Muscle of arm (tissue), 12 donors: ENCODE data around the gene PPARG. TPM values are rescaled to one million over a fixed set of nuclear protein-coding genes. Genes with fewer than 3 reads are reported as not detected.

Experiments
- DNase-seq: peaks from one replicate; pipeline ENCODE4 v3.0.0-alpha.2; 2013
- polyA plus RNA-seq, 12 donors: library from polyadenylated mRNA; unstranded; fragments of 120-200 nt; gene quantifications; one replicate each; pipeline ENCODE4 v1.2.1, GENCODE V29; 2013; ENCODE audit not compliant: insufficient read length in 12 of 12

Gene PPARG
- polyA plus RNA-seq, 12 donors = 2.6 to 20.3 (median 4.5) TPM; not detected in 1

DNA sequence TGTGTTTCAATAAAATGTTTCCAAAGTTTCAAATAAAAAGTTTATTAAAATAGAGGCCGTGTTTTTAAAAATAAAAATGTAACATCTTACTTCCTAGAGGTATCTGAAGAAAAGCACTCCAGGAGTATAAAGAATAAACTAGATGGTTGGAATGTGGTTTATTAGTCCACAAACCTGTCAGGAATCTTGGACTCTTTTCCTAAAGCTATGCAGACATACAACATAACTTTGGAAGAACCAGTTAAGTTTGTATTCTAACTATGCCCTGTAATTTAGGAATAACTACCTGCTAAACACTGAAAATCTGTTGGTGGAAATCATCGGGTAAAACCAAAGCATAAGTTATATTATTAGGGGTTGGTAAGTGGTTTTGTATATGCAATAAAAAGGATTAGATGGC, 51.6 kb downstream of the PPARG start:
- DNase-seq = no peak

DNA sequence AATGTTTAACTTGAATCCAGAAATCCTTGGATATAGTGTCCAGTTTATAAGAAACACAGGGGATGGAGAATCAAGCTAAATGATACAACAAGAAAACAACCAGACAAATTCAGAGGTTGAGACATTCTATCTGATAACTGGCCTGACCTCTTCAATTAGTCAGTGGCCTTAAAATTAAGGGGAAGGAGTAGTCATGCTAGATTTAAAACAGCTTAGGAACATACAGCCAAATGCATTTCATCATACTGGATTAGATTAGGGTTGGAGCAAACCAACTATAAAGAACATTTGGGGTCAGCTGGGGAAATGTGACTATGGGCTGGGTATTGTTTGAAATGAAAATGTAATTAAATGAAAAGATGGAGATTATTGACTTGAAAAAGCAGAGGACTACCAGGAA, 53.3 kb downstream of the PPARG start:
- DNase-seq = no peak

- no peak for DNase-seq
Measured at GRCh38 chr3:12343047-12343501, 54.2 kb downstream of the PPARG start.

DNA sequence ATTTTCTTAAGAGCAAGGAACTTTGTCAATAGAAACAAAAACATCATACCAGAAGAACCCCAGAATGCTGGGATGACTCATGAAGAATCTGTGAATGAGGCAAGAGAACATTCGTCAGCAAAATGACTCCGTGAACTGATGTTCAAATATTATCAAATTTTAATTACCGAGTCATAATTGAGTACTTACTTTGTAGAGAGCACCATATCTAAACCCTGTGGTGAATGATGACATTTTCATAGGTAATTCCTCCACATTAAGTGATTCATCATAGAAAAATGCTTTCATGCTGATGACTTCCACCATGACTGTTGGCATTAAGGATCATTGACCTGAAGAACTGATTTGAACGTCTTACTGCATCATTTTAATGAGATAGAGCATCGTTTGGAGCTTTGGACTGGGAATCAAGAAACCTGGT, 56.3 kb downstream of the PPARG start:
- no peak for DNase-seq

DNA sequence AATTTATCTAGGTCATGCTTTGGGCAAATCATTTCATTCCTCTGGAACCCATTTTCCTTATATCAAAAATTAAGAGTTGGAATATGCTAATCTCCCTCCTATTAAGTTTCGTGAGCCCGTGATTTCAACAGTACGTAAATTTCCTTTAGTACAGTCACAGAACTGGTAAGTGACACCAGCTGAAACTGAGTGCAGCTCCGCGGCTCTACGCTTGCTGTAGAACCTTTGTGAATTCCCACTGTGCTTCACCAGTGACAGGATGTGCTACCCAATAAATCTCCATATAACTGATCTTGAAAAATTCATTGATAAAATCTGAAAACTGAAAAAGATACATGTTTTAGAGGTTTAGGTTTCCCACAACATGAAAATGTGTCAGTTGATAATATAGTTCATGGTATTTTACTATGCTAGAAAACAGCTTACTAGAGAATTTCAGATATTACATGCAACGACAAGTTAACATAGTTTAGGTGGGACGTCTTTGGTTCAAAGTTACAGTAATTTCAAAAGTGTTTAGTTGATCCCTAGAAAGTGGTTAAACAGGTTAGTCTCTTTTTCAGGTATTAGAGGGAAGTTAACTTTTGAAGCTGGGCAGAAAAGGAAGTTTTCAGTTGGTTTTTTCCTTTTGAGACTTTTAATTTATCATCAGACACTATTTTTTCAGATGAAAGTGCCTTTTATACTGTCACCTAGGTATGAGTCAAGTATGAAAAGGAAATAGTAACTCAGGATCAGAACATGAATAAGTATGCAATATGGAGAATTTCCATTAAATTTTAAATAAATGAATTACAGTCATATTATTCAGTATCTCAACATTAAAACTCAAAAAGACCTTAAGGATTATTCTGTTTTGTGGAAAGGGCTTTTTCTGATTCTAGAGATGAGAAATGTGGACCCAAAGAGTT, 57.0 kb downstream of the PPARG start:
- DNase-seq = no peak

DNA sequence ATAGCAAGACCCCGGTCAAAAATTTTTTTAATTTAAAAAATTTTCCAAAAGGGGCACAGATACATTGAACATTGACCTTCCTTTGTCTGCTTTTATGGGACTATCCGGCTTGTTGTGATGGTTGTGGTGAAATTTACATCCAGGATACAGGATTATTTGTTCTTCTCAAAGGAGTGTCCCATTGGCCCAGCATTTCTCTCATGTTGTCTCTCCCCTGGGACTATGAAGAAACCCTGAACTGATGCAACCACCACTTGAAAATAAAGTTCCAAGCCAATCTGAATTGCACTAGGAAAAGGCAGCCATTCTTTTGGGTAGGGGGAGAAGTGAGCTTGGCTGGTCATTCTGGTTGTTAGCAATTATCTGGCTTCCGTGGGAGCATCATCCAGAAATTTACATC, 58.4 kb downstream of the PPARG start:
- DNase-seq = no peak

DNA sequence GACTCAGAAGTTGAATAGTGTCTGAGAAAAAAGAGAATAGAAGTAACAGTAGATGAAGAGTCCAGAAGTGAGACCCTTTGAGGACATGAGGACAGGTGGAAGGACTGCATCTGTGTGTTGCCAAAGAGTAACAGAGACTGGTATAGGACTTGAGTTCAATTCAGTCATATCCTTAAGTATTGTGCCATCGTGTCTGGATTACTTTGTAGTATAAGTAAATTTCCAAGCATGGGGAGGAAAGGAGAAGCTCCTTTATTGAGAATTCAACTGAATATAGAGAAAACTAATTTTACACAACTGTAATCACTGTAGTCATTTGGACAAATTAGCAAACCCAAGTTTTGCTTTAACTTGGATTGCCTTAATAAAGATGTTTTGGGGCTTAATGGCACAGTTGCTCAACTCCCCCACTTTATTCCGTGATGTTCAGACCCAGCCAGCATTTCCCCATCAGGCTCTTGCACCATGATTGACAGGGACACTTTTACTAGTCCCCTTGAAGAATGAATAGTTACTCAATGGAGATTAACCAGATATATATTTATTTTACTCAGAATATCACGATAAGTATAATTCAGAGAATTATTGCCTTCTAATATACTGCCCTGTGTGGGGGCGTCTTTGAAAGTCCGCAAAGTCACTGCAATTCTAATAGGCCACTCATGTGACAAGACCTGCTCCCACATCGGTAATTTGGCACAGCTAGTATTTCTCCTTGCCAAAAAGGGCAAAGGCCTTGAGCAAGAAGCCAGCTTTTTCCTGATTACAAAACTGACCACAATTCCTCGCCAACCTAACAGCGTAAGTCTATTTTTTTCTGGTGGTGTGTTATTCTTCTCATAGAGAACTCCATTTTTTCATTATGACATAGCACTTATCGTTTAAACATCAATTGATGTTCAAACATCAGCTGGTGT, 61.3 kb downstream of the PPARG start:
- no peak for DNase-seq

- no peak for DNase-seq
Measured at GRCh38 chr3:12351145-12351544, 62.3 kb downstream of the PPARG start.

GRCh38 chr3:12352253-12352652, 63.4 kb downstream of the PPARG start:
- no peak for DNase-seq

DNA sequence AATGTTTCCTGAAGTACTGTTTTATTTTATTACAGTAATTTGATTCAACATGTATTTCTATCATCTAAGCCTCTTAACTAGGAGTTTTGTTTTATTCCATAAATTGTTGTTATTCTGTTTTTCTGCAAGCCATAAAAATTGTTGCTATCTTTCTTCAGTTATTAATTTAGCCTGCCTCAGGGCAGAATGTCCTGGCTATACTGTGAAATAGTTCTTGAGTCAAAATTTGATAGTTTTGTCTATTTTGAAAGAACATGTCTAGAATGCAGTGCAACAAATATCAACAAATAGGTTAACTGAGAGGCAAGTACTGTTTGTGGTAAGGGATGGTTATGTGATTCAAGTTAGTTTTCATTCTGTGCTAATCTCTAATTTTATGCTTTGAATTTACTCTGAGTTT, 63.9 kb downstream of the PPARG start:
- DNase-seq = no peak

DNA sequence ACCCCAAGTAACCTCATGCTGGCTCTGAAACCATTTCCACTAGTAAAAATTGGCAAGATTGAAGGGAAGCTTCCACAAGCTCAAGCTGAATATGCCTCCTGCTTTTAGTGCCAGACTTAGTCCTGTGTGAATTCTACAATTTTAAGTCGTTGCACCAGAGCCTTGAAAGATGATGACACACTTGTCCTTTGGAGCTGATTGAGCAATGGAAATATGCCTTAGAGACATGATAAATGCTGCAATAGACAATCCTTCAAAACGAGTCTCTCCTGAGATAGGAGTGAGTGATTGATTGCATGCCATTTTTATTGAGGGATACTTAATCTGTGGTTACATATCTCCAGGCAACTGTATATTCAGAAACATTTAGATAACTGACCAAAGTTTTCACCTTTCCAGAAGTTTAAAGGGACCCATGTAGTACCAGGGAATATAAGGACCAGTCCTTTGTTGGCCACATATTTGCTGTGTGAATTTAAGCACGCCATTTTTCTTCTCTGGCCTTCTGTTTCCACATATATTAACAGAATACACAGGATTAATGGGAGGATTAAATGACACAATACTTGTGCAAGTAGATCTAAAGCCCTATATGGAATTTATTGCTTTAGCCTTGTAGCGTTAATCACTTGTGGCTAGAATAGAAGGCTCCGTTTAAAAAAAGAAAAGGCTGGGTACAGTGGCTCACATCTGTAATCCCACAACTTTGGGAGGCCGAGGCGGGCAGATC, 65.1 kb downstream of the PPARG start:
- DNase-seq = no peak

DNA sequence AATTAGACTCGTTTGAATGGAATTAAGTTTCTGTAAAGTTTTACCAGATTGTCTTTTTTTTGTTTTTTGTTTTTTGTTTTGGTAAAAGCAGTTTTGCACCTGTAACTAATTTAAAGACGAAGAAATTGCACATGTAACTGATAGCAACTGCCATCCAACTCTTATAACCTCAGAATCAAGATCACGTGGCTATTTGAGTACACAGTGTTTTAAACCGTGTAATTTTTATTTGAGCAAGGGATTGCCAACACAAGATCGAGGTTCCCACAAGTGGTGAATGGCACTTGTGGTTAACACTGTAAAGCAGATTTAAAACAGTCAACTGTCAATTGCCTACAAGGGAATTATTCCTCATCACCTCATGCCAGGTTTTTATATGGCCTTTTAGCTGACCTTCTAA, 67.3 kb downstream of the PPARG start:
- no peak for DNase-seq

DNA sequence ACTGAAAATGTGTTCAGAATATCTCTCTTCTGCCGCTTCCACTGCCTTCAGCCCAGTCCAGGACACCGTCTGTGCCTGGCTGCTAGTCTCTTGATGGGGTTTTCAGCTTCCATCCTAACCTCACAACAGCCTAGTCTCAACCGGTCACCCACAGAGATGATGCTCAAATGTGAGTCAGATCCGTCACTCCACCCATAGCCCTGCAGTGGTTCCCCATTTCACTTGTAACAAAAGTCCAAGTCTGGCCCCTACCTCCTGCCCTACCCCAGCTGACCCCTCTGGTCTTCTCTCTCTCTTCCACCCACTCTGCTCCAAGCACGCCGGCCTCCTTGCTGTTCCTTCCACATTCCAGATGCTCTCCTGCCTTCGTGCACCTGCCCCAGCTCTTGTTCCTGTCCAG, 68.1 kb downstream of the PPARG start:
- no peak for DNase-seq

DNA sequence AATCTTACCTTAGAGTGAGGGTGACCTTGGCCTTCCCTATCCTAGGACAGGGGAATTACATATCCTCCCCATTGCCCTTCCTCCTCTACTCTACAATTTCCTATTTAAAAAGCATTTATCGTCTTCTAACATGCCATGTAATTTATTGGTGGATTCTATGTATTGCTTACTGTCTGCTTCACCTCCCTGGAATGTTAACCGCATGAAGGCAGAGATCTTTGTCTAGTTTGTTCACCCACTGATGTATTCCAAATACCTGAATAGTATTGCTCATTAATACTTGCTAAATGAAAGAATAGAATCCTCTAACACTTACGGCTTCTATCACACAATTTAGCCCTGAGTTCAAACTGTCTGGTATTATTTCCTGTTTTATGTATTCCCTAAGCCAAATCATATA, 68.6 kb downstream of the PPARG start:
- DNase-seq = no peak

DNA sequence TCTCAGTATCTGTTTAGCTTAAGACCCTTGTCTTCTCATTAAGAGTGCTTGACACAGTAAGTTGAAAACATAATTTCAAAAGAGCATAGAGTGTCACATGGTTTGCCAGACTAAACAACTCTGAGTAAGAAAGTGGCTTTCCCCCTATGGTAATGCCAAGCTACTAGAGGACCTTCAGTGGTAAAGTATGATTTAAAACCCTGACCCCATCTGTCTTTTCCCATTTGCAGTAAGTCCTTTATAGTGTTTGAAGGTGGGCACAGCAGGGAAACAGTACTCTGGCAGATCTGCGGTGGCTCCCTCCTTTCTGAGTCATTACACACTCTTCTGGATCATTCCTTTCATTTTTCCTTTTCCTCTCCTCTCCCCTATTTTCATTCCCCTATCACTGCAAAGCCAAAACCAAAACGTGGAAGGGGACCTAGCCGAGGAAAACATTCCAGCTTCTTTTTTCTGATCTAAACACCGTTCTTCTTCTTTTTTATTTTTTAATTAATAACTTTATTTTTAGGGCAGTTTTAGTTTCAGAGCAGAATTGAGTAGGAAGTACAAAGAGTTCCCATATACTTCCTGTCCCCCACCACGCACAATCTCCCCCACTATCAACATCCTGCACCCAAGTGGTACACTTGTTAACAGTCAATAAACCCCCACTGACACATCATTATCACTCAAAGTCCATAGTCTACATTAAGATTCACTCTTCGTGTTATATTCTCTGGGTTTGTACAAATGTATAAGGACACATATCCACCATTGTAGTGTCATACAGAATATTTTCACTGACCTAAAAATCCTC, 74.7 kb downstream of the PPARG start:
- no peak for DNase-seq

DNA sequence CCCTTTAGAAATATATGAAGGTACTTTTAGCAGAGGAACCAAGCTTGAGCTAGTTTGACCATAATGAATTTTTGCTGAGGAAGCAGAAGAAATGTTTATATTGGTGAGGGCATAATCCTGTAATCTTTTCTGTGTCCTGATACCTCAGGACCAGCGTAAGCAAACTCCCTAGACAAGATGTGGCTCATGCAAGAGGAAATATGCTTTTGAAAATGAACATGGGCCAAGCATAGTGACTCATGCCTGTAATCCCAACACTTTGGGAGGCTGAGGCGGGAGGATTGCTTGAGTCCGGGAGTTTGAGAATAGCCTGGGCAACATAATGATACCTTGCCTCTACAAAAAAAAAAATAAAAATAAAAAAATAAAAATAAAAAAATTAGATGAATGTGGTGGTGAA, 78.5 kb downstream of the PPARG start:
- DNase-seq = no peak

- no peak for DNase-seq
Measured at GRCh38 chr3:12369029-12369428, 80.2 kb downstream of the PPARG start.

GRCh38 chr3:12369598-12369997, 80.7 kb downstream of the PPARG start:
- no peak for DNase-seq

DNA sequence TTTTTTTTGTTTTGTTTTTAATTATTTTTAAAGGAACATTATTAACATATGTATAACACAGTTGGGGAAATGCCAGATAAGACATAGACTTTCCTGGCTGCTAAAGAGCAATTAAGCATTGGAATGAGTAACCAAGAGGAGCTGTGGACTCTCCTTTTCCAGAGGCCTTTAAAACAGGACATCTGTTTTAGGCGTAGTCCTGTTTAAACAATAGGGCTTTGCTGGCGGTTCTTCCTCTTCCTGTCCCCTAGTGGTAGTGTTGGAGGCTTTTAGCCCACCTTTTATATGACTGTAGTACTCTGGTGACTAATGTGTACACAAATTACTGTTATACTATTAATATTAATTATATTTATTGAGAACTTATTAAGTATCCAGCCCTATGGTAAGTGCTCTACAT, 81.9 kb downstream of the PPARG start:
- DNase-seq = no peak

DNA sequence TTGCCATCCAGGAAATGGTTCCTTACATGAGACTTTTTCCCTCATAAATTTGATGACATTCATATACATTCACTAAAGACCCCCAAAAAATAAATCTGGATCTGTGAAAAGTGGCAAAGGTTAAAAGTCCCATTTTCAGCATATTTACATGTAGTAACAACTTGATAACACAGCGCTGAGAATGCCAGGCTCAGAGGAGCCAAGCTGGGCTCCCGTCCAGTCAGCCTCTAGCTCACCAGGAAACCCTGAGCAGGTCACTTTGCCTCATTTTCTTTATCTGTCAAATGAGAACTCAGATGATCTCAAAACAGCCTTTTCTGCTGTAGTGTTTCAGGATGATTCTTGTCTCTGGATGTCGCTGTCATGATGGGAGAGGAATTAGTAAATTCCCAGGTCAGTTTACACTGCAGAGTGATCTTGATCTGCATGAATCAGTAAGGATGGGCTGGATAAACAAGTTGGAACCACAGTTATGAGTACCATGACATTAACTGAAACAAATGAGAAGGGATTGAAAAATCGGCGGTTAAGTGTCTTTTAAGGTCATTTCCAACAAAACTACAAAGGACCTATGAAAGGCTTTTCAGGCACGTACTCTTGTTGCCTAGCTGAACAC, 82.8 kb downstream of the PPARG start:
- no peak for DNase-seq
